Peyer's patch (tissue), 4 donors: ENCODE measurements around the gene FGFRL1. TPM values are rescaled to one million over a fixed set of nuclear protein-coding genes. Genes with fewer than 3 reads are reported as not detected.

Source experiments
- DNase-seq, 3 donors: peaks; one replicate each; pipeline ENCODE4 v3.0.0-alpha.2; 2017 to 2019
- H3K27ac ChIP-seq, 4 donors: fragments of 200-600 bp; sonication (generic); one replicate each; pipeline ENCODE4 v1.5.1; 2016 to 2019
- H3K27me3 ChIP-seq, 2 donors: fragments of 200-600 bp; sonication (generic); one replicate each; pipeline ENCODE4 v1.5.1; 2019
- H3K36me3 ChIP-seq, 3 donors: fragments of 200-600 bp; sonication (generic); one replicate each; pipeline ENCODE4 v1.5.1; 2016 to 2019
- H3K4me1 ChIP-seq, 4 donors: fragments of 200-600 bp; sonication (generic); one replicate each; pipeline ENCODE4 v1.5.1; 2016 to 2019
- H3K4me3 ChIP-seq, 4 donors: fragments of 200-600 bp; sonication (generic); 1 replicate in 3 of 4; 2 replicates in 1 of 4; pipeline ENCODE4 v1.5.1; 2016 to 2019; ENCODE audit warnings: mild to moderate bottlenecking in 1 of 4
- H3K9me3 ChIP-seq, 4 donors: fragments of 200-600 bp; sonication (generic); one replicate each; pipeline ENCODE4 v1.5.1; 2016 to 2019; ENCODE audit warnings: mild to moderate bottlenecking in 1 of 4
- POLR2A ChIP-seq, 2 donors: fragments of 450-650 bp; IDR thresholded peaks; one replicate each; pipeline ENCODE4 v1.5.1; 2017; ENCODE audit warnings: antibody characterized with exemption in 2 of 2, mild to moderate bottlenecking in 2 of 2, moderate library complexity in 2 of 2
- total RNA-seq, 4 donors: library from RNA; depleted of rRNA; stranded (reverse); fragments of >200 nt; gene quantifications; one replicate each; pipeline ENCODE4 v1.1.0, GENCODE V29; 2016
- TF ChIP-seq, protein P1 (sequence below), 6 experiments: fragments of 450-650 bp in 4 of 6; fragments of 200-600 bp in 2 of 6; sonication (generic) in 1 of 6; IDR thresholded peaks; one replicate each; pipeline ENCODE4 v1.5.1; 2017 to 2019; ENCODE audit warnings: antibody characterized with exemption in 6 of 6, mild to moderate bottlenecking in 3 of 6, moderate library complexity in 1 of 6

The FGFRL1 gene
- total RNA-seq, 4 donors from 2014 or later = 10.3 to 29.7 (median 26.8) TPM

- H3K27ac ChIP-seq = no peak overlapping the region
- H3K36me3 ChIP-seq = no peaks in the 10 kb centered on the region
- H3K27me3 ChIP-seq = no peaks in the 10 kb centered on the region
- no peaks in the 10 kb centered on the region for H3K9me3 ChIP-seq
- DNase-seq = no peak
- TF ChIP-seq, protein P1, sequence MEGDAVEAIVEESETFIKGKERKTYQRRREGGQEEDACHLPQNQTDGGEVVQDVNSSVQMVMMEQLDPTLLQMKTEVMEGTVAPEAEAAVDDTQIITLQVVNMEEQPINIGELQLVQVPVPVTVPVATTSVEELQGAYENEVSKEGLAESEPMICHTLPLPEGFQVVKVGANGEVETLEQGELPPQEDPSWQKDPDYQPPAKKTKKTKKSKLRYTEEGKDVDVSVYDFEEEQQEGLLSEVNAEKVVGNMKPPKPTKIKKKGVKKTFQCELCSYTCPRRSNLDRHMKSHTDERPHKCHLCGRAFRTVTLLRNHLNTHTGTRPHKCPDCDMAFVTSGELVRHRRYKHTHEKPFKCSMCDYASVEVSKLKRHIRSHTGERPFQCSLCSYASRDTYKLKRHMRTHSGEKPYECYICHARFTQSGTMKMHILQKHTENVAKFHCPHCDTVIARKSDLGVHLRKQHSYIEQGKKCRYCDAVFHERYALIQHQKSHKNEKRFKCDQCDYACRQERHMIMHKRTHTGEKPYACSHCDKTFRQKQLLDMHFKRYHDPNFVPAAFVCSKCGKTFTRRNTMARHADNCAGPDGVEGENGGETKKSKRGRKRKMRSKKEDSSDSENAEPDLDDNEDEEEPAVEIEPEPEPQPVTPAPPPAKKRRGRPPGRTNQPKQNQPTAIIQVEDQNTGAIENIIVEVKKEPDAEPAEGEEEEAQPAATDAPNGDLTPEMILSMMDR (IDR thresholded peaks at IDR 0.05) = no peak
- no peak overlapping the region for H3K4me3 ChIP-seq
- peaks cover 0 to 31% (median 0%) of the 10 kb centered on the region in 4 donors for H3K4me1 ChIP-seq
Measured at GRCh38 chr4:1041147-1041935, 29.9 kb downstream of the FGFRL1 start.

DNA sequence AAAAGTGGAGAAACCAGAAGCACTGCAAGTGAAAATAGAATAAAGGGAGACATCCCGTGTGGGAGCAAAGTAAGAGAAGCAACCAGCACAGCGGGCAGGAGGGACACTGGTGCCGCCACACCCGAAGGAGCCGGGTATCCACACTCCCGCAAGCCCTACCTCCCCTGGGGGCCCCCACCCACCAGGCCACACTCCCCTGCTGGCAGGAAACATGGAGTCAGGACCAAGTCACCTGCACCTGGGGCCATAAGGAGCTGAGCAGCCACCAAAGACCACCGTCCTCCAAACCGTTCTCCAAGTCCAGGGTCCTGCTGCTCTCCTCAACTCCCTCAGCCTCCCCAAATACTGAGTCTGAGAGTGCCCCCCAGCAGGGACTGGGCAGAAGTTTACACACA, 30.5 kb downstream of the FGFRL1 start:
- Histone ChIP-seq H3K27me3 (no peaks in the 10 kb centered on the region), H3K36me3 (no peaks in the 10 kb centered on the region), H3K9me3 (no peaks in the 10 kb centered on the region), H3K4me1 (peaks cover 0 to 32% (median 0%) of the 10 kb centered on the region in 4 donors), H3K27ac (no peak overlapping the region), H3K4me3 (no peak overlapping the region)
- no peak for TF ChIP-seq POLR2A (IDR thresholded peaks at IDR 0.05)
- TF ChIP-seq, protein P1 (IDR thresholded peaks at IDR 0.05) = no peak
- DNase-seq = no peak

DNA sequence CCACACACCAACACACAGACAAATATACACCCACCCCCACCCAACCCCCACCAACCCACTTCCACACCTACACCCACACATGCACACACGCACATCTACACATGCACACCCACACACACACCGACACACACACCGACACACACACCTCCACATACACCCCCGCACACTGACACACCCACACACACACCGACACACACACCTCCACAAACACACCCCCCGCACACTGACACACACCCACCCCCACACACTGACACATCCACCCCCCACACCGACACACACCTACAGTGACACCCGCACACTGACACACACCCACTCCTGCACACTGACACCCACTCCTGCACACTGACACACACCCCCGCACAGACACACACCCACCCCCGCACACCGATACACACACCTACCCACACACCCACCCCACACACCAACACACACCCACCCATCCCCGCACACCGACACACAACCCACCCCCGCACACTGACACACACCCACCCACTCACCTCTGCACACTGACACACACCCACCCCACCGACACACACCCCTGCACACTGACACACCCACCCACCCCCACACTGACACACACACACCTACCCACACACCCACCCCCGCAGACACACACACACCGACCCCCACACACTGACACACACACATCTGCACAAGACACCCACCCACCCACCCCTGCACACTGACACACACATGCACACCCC, 31.1 kb downstream of the FGFRL1 start:
- no peak for DNase-seq
- Histone ChIP-seq H3K36me3 (no peaks in the 10 kb centered on the region), H3K27me3 (no peaks in the 10 kb centered on the region), H3K9me3 (no peaks in the 10 kb centered on the region), H3K27ac (no peak overlapping the region), H3K4me1 (peaks cover 0 to 38% (median 0%) of the 10 kb centered on the region in 4 donors), H3K4me3 (no peak overlapping the region)
- TF ChIP-seq, protein P1 (IDR thresholded peaks at IDR 0.05) = no peak
- no peak for TF ChIP-seq POLR2A (IDR thresholded peaks at IDR 0.05)

GRCh38 chr4:1043162-1043561, 31.7 kb downstream of the FGFRL1 start:
- DNase-seq = no peak
- TF ChIP-seq POLR2A (IDR thresholded peaks at IDR 0.05) = no peak
- TF ChIP-seq, protein P1 (IDR thresholded peaks at IDR 0.05) = no peak
- H3K9me3 ChIP-seq = no peaks in the 10 kb centered on the region
- H3K36me3 ChIP-seq = no peaks in the 10 kb centered on the region
- peaks cover 0 to 44% (median 0%) of the 10 kb centered on the region in 4 donors for H3K4me1 ChIP-seq
- no peak overlapping the region for H3K27ac ChIP-seq
- no peaks in the 10 kb centered on the region for H3K27me3 ChIP-seq
- no peak overlapping the region for H3K4me3 ChIP-seq

DNA sequence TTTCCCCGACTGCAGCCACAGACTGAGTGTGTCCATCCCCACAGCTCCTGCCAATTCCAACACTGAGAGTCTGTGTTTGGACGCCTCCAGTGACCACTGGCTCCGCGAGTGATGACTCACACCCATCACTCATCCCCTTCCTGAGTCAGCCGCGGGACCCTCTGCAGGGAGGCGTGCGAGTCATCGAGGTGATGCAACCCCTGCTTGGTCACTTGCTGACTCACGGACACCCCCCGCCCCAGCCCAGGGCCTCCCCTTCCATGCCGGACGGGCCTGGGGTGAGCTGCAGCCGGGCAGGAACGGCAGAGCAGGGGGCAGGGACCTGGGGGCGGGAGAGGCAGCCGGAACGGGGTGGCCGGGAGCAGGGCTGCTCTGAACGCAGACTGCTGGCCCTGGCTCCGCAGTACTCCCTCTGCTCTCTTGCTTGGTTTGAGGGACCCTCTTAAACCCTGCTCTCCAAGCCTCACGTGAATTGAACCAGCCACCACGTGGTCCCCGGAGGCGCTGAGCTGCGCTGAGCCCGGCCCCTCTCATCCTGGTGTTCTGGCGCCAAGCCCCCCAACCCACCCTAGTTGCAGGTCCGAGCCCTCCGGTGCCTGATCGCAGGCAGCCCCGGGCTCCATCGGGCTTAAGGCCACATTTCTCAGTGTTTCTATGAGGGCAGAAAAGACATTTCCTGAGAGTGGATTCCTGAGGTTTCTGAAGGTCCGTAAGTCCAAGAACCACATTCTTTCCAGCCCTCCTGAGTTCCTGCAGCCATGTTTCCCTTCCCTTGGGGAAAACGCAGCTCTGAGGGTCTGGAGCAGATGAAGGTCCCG, 32.4 kb downstream of the FGFRL1 start:
- no peaks in the 10 kb centered on the region for H3K36me3 ChIP-seq
- peak; percentile 46 to 86 (median 66) for DNase-seq
- no peaks in the 10 kb centered on the region for H3K9me3 ChIP-seq
- no peaks in the 10 kb centered on the region for H3K27me3 ChIP-seq
- peaks cover 0 to 44% (median 0%) of the 10 kb centered on the region in 4 donors for H3K4me1 ChIP-seq
- TF ChIP-seq, protein P1 (IDR thresholded peaks at IDR 0.05) = no peak
- no peak for TF ChIP-seq POLR2A (IDR thresholded peaks at IDR 0.05)
- H3K4me3 ChIP-seq = no peak overlapping the region
- peak overlapping the region in 2 of 4 donors; percentile 13 to 31 for H3K27ac ChIP-seq
